NB4 (cell line): ENCODE results near the gene COL24A1.

ENCODE experiments used
- CTCF ChIP-seq: IDR thresholded peaks from one replicate; pipeline ENCODE4 v1.5.1; 2012; ENCODE audit warnings: low read depth, low read length
- MAX ChIP-seq: IDR thresholded peaks from 2 replicates; pipeline ENCODE4 v1.6.1; 2011; ENCODE audit warnings: low read depth, low read length
- POLR2A ChIP-seq: IDR thresholded peaks from 2 replicates; pipeline ENCODE4 v1.6.1; 2011; ENCODE audit warnings: mild to moderate bottlenecking; ENCODE audit not compliant: insufficient read length; ENCODE audit errors: extremely low read depth

- TF ChIP-seq CTCF, result no peak
- no peak for TF ChIP-seq POLR2A
- TF ChIP-seq MAX, result no peak
Measured at GRCh38 chr1:86062453-86062852, 94.1 kb downstream of the COL24A1 start.
